Neural crest cell (in vitro differentiated cells): Measurements from ENCODE around the gene PIGT. TPM values are rescaled to one million over a fixed set of nuclear protein-coding genes. Genes with fewer than 3 reads are reported as not detected.
A peak's percentile ranks its signal among the peaks of the same experiment; 100 is the strongest.

Experiments
- DNase-seq: peaks from one replicate; pipeline ENCODE4 v3.0.0; 2021; ENCODE audit warnings: low read depth, mixed read lengths, low spot score
- H3K27ac Mint-ChIP-seq: one replicate; pipeline ENCODE4 v1.8.0; 2021; ENCODE audit warnings: mild to moderate bottlenecking, mixed read lengths; ENCODE audit not compliant: unreplicated experiment
- H3K27me3 Mint-ChIP-seq: 2 replicates; pipeline ENCODE4 v1.8.0; 2021; ENCODE audit warnings: low read depth, mild to moderate bottlenecking, mixed read lengths
- H3K36me3 Mint-ChIP-seq: 2 replicates; pipeline ENCODE4 v1.8.0; 2021; ENCODE audit warnings: low read depth, mild to moderate bottlenecking, mixed read lengths
- H3K4me1 Mint-ChIP-seq: 2 replicates; pipeline ENCODE4 v1.8.0; 2021; ENCODE audit warnings: mixed read lengths
- H3K4me3 Mint-ChIP-seq: one replicate; pipeline ENCODE4 v1.8.0; 2021; ENCODE audit warnings: mild to moderate bottlenecking, mixed read lengths
- H3K9me3 Mint-ChIP-seq: 2 replicates; pipeline ENCODE4 v1.8.0; 2021; ENCODE audit warnings: mixed read lengths
- total RNA-seq: library from RNA; stranded (reverse); gene quantifications from 2 replicates; pipeline ENCODE4 v1.2.1, GENCODE V29; 2021
- TF ChIP-seq, protein P1 (sequence below): fragments of 200-600 bp; sonication (generic); conservative IDR thresholded peaks from 2 replicates; pipeline ENCODE4 v1.5.0; 2021; ENCODE audit warnings: antibody characterized with exemption, mild to moderate bottlenecking

The PIGT gene
- total RNA-seq, 1 donor from 2014 or later: 64.8 TPM

DNA sequence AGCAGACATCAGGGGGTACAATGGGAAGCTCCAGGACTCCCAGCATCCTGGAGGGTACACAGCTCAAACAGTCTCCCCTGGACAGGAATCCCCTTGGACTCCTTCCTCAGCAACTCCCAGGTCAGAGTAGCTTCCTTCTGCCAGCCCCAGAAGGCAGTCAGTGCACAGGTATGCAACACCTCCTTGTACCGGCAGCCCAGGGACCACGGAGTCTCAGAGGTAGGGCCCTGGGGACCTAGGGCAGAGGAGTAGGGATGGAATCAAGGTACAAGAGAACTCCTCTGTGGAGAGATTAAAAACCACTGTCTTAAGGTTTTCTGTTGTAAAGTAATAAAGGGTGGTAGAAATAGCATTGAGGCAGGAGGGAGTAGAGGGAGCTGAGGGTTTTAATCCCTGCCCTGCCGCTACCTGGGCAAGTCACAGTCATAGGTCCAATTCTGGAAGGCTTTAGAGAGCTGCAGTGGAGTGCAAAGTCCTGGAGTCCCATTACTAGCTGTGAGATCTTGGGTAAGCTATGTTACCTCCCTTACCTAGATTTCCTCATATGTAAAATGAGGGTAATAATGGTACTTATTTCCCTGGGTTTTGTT, 45.3 kb upstream of the PIGT start:
- H3K4me1 Mint-ChIP-seq: peaks cover 13% of the 10 kb centered on the region
- peaks cover 4% of the 10 kb centered on the region for H3K36me3 Mint-ChIP-seq
- H3K27ac Mint-ChIP-seq: no peak overlapping the region
- H3K4me3 Mint-ChIP-seq: peak overlapping the region; percentile 23
- no peak for DNase-seq
- H3K9me3 Mint-ChIP-seq: no peaks in the 10 kb centered on the region
- TF ChIP-seq, protein P1, sequence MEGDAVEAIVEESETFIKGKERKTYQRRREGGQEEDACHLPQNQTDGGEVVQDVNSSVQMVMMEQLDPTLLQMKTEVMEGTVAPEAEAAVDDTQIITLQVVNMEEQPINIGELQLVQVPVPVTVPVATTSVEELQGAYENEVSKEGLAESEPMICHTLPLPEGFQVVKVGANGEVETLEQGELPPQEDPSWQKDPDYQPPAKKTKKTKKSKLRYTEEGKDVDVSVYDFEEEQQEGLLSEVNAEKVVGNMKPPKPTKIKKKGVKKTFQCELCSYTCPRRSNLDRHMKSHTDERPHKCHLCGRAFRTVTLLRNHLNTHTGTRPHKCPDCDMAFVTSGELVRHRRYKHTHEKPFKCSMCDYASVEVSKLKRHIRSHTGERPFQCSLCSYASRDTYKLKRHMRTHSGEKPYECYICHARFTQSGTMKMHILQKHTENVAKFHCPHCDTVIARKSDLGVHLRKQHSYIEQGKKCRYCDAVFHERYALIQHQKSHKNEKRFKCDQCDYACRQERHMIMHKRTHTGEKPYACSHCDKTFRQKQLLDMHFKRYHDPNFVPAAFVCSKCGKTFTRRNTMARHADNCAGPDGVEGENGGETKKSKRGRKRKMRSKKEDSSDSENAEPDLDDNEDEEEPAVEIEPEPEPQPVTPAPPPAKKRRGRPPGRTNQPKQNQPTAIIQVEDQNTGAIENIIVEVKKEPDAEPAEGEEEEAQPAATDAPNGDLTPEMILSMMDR: no peak
- H3K27me3 Mint-ChIP-seq: no peaks in the 10 kb centered on the region

DNA sequence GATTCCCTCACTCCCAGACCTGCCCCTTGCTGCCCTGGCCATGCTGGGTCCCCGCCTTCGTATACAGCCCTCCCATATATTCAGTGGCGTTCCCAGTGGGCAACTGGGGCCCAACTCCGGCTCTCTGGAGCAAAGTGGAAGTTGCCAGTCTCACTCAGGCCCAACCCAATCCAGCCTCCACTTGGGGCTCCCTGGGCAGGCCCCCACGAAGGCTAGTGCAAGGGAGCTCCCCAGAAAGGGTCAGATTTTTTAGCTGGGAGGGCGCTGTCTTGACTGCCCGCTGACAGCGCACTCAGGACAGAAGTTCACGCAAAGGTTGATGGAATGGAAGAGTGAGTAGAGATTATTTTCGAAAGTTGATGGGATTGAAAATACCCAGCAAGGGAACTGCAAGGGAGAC, 43.7 kb upstream of the PIGT start:
- DNase-seq: no peak
- H3K4me3 Mint-ChIP-seq: no peak overlapping the region
- peaks cover 4% of the 10 kb centered on the region for H3K36me3 Mint-ChIP-seq
- no peaks in the 10 kb centered on the region for H3K27me3 Mint-ChIP-seq
- TF ChIP-seq, protein P1: no peak
- no peaks in the 10 kb centered on the region for H3K9me3 Mint-ChIP-seq
- H3K4me1 Mint-ChIP-seq: peaks cover 13% of the 10 kb centered on the region
- no peak overlapping the region for H3K27ac Mint-ChIP-seq

DNA sequence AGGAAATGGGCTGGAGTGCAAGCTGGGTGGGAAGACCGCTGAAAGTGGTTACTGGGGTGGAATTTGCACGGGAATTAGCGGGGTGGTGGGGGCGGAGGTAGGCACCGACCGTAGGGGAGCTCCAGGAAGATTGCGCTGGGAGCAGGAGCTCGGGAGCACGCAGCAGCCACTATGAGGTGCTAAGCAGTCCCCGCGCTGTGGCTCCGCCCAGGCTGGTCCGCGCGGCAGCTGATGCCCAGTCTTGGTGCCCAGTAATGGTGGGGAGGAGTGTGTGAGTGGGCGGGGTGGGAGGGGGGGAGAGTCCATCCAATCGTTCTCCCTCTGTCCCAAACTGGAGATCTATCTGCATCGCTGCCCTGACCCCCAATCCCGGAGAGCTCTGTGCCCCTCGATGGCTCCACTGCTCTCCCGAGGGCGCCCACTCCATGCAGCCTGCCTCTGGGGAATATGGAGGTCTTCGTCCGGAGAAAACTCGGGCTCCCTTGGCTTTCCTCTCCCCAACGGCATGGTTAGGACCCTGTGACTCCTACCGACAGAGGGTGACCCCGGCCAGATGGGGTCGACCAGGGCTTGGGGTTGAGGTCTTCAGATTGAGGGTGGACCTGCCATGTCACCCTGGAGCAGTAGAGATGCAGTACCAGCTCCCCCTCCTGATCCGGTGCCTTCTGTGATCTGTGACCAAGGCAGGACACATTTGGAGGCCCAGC, 43.1 kb upstream of the PIGT start:
- Mint-ChIP-seq H3K27ac (no peak overlapping the region), H3K36me3 (peaks cover 4% of the 10 kb centered on the region), H3K27me3 (no peaks in the 10 kb centered on the region), H3K4me3 (no peak overlapping the region), H3K9me3 (no peaks in the 10 kb centered on the region), H3K4me1 (peaks cover 13% of the 10 kb centered on the region)
- DNase-seq: no peak
- TF ChIP-seq, protein P1: no peak

DNA sequence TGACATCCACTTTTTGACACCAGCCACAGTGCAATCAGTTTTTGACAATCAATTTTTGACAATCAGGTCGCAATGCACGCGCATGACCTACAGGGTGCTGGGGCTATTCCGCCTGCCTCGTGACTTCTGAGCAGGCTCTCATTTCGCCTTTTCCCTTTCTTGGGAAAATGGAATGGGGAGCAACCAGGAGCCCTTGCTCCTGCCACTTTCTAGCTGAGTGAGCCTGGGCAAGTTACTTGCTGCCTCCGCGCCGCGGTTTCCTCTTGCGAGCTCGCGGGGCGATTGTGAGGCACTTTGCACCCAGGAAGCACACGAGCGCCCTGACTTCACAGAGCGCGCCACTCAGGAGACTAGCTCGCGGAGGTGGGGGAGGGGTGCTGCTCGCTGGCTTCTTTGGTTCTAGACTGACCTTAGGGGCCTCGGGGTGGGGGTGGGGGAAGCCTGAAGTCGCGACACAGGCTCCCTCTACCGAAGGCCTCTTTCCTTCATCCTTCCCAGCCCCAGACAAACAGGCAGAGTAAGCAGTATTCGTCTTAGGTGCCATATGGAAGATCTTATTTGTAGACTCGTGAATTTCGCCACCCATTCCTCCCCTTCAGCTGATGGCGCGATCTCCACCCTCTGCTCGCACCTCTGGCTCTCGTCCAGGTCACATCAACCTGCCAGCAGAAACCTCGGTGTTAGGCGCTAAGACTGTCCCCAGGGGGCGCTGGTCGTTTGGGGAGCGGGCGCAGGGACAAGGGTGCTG, 42.4 kb upstream of the PIGT start:
- H3K27me3 Mint-ChIP-seq: no peaks in the 10 kb centered on the region
- no peaks in the 10 kb centered on the region for H3K36me3 Mint-ChIP-seq
- no peak overlapping the region for H3K27ac Mint-ChIP-seq
- peak; percentile 73 for DNase-seq
- H3K4me1 Mint-ChIP-seq: peaks cover 13% of the 10 kb centered on the region
- peak overlapping the region; percentile 56 for H3K4me3 Mint-ChIP-seq
- no peaks in the 10 kb centered on the region for H3K9me3 Mint-ChIP-seq
- TF ChIP-seq, protein P1: peak; percentile 82

DNA sequence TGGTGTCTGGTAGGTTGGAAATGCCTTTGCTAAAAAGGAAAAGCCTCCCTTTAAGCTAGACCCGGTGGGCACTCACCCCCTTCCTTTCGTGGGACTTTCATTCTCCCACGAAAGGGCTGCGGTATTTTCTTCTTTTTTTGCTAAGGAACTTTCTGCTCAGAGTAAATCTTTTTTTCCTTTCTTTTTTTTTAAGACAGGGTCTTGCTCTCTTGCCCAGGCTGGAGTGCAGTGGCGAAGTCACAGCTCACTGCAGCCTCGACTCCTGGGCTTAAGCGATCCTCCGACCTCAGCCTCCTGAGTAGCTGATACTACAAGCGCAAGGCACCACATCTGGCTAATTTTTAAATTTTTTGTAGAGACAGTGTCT, 41.9 kb upstream of the PIGT start:
- Mint-ChIP-seq H3K36me3 (no peaks in the 10 kb centered on the region), H3K9me3 (no peaks in the 10 kb centered on the region), H3K27ac (no peak overlapping the region), H3K4me3 (peak overlapping the region; percentile 56), H3K27me3 (no peaks in the 10 kb centered on the region), H3K4me1 (peaks cover 13% of the 10 kb centered on the region)
- DNase-seq: no peak
- TF ChIP-seq, protein P1: no peak
